Measurements from ENCODE around the gene SDC3. TPM values are rescaled to one million over a fixed set of nuclear protein-coding genes. Genes with fewer than 3 reads are reported as not detected.

The SDC3 gene
- total RNA-seq, 1 experiment from 2014 or later = 12.3 TPM

GRCh38 chr1:30837653-30838052, 70.9 kb downstream of the SDC3 start:
- no peak overlapping the region for H3K4me3 ChIP-seq
- H3K36me3 ChIP-seq = no peaks in the 10 kb centered on the region
- no peak for DNase-seq
- H3K27me3 ChIP-seq = peaks cover 2% of the 10 kb centered on the region; the same call in 1 of the 2 replicates
- no peaks in the 10 kb centered on the region for H3K9me3 ChIP-seq

DNA sequence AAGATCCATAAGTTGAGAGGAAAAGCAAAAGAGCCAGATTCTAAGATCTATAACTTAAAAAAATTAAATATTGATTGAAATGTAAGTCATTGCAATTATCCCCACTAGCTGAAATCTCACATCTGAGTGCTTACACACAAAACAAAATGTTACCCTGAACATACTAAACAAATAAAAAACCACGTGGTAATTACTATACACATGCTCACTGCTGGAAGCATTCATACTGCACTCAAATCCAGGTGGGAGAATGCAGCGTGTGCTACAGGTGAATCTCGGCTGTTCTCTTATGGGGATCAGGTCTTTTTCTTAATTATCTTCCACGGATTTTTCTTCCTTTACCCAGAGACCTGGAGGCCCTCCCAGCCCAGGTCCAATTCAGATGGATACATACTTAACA, 74.3 kb downstream of the SDC3 start:
- Histone ChIP-seq H3K36me3 (no peaks in the 10 kb centered on the region), H3K9me3 (no peaks in the 10 kb centered on the region)

GRCh38 chr1:30830537-30830936, 78.0 kb downstream of the SDC3 start:
- no peak for DNase-seq
- Histone ChIP-seq H3K4me3 (no peak overlapping the region), H3K27me3 (peaks cover 2% of the 10 kb centered on the region; the same call in 1 of the 2 replicates), H3K9me3 (no peaks in the 10 kb centered on the region), H3K36me3 (no peaks in the 10 kb centered on the region)

More for the DNA sequence above, 74.3 kb downstream of the SDC3 start:
- Histone ChIP-seq H3K27me3 (peaks cover 2% of the 10 kb centered on the region; the same call in 1 of the 2 replicates), H3K4me3 (no peak overlapping the region)
- no peak for DNase-seq

DNA sequence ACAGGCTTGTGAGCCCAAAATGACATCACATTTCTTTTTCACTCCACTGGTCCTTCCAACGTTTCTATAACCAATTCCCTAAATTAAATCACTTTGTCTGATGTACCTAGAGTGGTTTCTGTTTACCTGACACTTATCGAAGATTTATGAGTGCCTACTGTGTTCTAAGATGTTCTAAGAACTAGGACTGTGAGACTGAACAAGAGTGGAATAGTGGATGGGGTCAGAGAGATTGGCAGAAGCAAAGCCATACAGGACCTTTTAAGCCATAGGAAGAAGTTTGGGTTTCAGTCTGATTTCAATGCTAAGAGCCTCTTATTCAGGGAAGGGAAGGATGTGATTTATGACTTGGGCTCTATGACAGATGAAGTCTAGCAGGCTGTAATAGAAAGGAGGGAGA, 78.7 kb downstream of the SDC3 start:
- H3K36me3 ChIP-seq = no peaks in the 10 kb centered on the region
- no peaks in the 10 kb centered on the region for H3K9me3 ChIP-seq
- no peak overlapping the region for H3K4me3 ChIP-seq
- DNase-seq = no peak
- H3K27me3 ChIP-seq = peaks cover 2% of the 10 kb centered on the region; the same call in 1 of the 2 replicates

DNA sequence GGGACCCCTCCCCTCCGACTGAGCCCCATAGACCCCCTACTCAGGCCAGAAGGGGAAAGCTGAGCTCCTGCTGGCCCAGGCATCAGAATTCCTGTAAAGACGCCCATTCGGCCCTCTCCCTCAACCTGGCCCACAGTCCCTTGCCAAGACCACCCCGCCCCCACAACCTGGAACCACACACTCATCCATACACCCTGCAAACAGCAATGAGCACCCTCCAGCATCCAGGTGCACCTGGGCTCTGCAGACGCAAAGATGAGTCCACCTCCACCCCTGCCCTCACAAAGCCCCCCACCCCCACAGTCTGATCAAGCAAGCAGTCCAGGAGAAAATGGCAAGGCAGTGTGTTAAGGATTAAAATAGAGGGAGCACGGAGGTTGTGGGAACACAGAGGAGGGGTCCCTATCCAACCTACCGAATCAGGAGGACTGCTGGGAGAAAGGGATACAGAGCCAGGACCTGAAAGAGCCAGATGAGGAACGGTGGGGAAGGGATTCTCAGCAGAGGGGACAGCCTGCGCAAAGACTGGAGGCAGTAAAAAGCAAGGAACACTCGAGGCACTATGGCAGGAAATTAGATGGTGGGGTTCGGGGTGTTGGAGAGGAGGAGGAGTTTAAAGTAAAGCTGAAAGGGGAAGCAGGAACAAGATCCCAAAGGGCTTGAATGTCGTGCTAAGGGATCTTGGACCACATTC, 83.7 kb downstream of the SDC3 start:
- H3K9me3 ChIP-seq = no peaks in the 10 kb centered on the region
- no peaks in the 10 kb centered on the region for H3K36me3 ChIP-seq

DNA sequence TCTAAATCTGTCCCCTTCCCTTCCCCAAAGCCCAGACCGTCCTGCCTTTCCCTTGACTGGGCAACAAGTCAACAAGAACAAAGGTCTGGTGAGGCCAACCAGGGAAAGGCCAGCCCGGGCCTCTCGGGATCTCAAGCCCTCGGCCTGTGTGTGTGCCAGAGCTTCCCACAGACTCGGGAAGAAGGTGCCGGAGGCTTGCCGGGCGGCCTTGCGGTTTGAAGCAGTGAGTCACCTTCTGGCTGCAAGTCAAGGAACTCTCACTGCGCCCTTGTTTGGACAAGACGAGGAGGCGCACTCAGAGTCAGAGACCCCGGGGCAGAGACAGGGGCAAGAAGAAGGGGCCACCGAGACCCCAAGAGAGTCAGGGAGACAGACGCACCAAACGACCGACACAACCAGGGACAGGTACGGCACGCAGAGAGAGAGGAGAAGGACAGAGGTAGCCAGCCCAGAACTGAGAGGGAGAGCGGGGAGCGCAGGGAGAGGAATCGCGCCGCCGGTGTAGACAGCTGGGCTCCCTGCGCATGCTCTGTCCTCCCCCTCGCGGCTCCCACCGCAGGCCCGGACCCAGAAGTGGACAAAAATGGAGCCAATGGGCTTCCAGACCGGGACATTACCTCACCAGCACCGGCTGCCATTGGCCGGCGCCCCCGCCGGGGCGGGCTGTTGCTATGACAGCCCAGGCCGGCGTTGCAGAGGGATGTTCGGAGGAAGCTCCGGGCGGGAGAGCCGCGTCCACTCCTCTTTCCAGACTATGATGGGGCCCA, 84.4 kb downstream of the SDC3 start:
- H3K4me3 ChIP-seq = peak overlapping the region; percentile 54
- DNase-seq = peak; percentile 99
- H3K9me3 ChIP-seq = no peaks in the 10 kb centered on the region
- no peaks in the 10 kb centered on the region for H3K36me3 ChIP-seq
- H3K27me3 ChIP-seq = no peaks in the 10 kb centered on the region

More for the DNA sequence above, 83.7 kb downstream of the SDC3 start:
- Histone ChIP-seq H3K27me3 (no peaks in the 10 kb centered on the region), H3K4me3 (no peak overlapping the region)
- DNase-seq = no peak

DNA sequence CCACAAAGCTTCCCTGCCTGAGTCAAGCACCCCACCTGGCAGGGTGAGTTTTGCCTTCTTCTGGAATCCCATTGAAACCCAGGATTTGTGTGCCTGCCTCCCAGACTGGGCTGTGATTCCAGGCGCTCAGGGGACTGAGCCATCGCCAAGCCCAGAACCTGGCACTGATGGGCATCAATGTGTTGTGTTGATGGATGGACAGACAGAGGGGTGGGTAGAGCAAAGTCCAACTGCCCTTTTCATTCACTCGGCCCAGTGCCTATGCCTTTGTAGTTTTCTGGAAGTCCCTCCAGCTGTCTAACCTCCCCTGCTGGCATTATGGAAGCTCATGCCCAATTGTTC, 85.0 kb downstream of the SDC3 start:
- H3K9me3 ChIP-seq = no peaks in the 10 kb centered on the region
- H3K4me3 ChIP-seq = peak overlapping the region; percentile 54
- no peaks in the 10 kb centered on the region for H3K27me3 ChIP-seq
- H3K36me3 ChIP-seq = no peaks in the 10 kb centered on the region
- no peak for DNase-seq

- Histone ChIP-seq H3K27me3 (no peaks in the 10 kb centered on the region), H3K36me3 (no peaks in the 10 kb centered on the region), H3K4me3 (no peak overlapping the region), H3K9me3 (no peaks in the 10 kb centered on the region)
- peak; percentile 48 for DNase-seq
Observed at GRCh38 chr1:30822966-30823581, 85.5 kb downstream of the SDC3 start.

DNA sequence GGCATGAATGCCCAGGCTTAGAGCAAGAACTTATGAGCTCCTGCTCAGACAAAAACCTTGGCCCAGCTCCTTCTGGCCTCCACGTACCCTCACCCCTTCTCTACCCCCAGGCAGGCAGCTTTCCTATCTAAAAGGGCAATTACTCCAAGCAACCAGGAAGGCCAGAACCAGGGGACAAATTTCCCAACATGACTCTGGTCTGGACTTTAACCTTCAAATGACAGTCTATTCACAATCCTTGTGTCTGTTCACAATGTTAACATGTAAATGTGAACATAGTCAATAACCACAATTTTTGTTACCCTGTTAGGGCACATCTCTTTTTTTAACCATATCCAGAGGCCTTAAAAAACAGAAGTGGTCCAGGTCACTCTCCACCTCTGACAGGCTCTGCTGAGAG, 86.6 kb downstream of the SDC3 start:
- no peaks in the 10 kb centered on the region for H3K36me3 ChIP-seq
- H3K9me3 ChIP-seq = no peaks in the 10 kb centered on the region
- no peak for DNase-seq
- no peaks in the 10 kb centered on the region for H3K27me3 ChIP-seq
- H3K4me3 ChIP-seq = no peak overlapping the region

- H3K4me3 ChIP-seq = no peak overlapping the region
- H3K27me3 ChIP-seq = no peaks in the 10 kb centered on the region
Observed at GRCh38 chr1:30820299-30820698, 88.3 kb downstream of the SDC3 start.

More at GRCh38 chr1:30820299-30820698, 88.3 kb downstream of the SDC3 start:
- no peaks in the 10 kb centered on the region for H3K9me3 ChIP-seq
- no peak for DNase-seq
- H3K36me3 ChIP-seq = no peaks in the 10 kb centered on the region

Other genes starting within 250 kb of the SDC3 start
- gene MATN1, start 185.2 kb downstream of the SDC3 start, total RNA-seq (2014; rRNA removed; shearing (Covaris generic); ENCODE audit: low replicate concordance) = not detected in 2 replicates
- 0.30 TPM in 1 of 2 replicates, not detected in the other for gene LAPTM5, start 151.0 kb downstream of the SDC3 start, total RNA-seq (2014; rRNA removed; shearing (Covaris generic); ENCODE audit: low replicate concordance)
- gene PUM1, start 157.0 kb upstream of the SDC3 start, total RNA-seq (2014; rRNA removed; shearing (Covaris generic); ENCODE audit: low replicate concordance) = 31.6 and 58.5 TPM in 2 replicates

Measured in MG63 (cell line).